LoVo (cell line): ENCODE results near the gene DOCK4.
A peak's percentile ranks its signal among the peaks of the same experiment; 100 is the strongest.

Experiments
- DNase-seq: peaks from one replicate; pipeline ENCODE4 v3.0.0-alpha.2; 2016; ENCODE audit warnings: low spot score

The DOCK4 gene

GRCh38 chr7:112214883-112215282 lies 8.7 kb upstream of the DOCK4 start:
- DNase-seq = no peak

GRCh38 chr7:112214268-112214667 lies 8.1 kb upstream of the DOCK4 start:
- DNase-seq = no peak

- DNase-seq = no peak
These were observed 7.5 kb upstream of the DOCK4 start for GRCh38 chr7:112213735-112214134.

- DNase-seq = no peak
These were observed 6.4 kb upstream of the DOCK4 start for GRCh38 chr7:112212571-112212970.

- no peak for DNase-seq
These were observed 5.2 kb upstream of the DOCK4 start for GRCh38 chr7:112211348-112211907.

GRCh38 chr7:112207765-112208164 lies 1.6 kb upstream of the DOCK4 start:
- no peak for DNase-seq

- peak; percentile 26 for DNase-seq
These were observed 893 bp upstream of the DOCK4 start for GRCh38 chr7:112206991-112207592.

- DNase-seq = peak; percentile 48
These were observed 609 bp downstream of the DOCK4 start for GRCh38 chr7:112205343-112206237.

GRCh38 chr7:112204499-112205342 lies 1.5 kb downstream of the DOCK4 start:
- DNase-seq = no peak

GRCh38 chr7:112203365-112203739 lies 2.8 kb downstream of the DOCK4 start:
- no peak for DNase-seq

GRCh38 chr7:112202816-112203215 lies 3.4 kb downstream of the DOCK4 start:
- DNase-seq = peak; percentile 25

GRCh38 chr7:112201839-112202238 lies 4.4 kb downstream of the DOCK4 start:
- no peak for DNase-seq

DNA sequence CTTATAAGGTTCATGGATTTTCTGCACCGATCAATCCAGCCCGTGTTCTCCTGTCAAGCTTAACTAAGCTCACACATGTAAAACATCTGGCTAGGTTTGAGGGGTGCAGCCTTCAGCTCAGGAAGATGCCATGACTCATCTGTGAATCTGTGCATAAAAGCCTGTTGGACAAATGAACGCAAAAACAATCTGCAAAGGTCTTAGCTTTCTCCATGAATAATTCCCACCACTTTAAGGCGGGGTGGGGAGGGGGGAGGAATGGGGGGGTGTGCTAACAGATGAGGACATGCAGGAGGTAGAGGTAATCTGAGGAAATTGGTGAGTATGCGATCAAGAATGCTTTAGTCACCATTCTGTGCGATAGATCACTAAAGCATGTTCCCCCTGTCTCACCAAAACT lies 4.8 kb downstream of the DOCK4 start:
- DNase-seq = no peak

DNA sequence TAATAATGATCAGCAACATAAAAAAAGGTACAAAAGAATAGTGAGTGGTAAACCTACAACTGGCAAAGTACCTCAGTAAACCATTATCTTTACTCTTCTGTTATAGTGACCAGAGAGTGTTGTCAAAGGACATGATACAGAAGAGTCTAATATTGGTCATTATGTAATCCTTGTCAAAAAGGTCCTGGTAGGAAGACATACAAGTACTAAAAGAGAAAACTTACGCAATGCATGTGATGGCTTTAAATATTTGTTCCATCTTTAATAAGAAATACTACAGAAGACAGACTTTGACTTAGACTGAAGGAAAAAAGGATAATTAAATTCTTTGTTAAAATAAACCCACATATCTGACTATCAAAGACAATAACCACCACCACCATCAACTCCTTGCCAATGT lies 6.5 kb downstream of the DOCK4 start:
- no peak for DNase-seq

- no peak for DNase-seq
These were observed 7.1 kb downstream of the DOCK4 start for GRCh38 chr7:112199035-112199655.

DNA sequence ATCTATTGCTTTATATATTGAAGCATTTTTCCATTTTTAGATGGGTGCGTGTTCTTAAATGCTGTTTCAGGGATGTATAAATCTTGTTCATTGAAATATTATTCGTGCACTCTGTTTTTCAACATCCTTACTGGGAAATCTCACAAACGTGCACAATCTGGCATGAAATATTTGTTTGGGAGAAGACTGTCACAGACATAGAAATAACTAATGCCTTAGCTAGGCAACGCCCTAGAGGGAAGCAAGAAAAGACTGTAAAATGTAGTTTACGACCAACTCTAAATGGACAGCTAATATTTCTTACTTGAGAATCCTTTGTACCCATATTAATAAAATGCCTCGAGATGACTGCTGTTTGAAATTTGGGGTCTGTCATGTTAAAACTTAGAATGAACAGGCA lies 8.9 kb downstream of the DOCK4 start:
- no peak for DNase-seq

DNA sequence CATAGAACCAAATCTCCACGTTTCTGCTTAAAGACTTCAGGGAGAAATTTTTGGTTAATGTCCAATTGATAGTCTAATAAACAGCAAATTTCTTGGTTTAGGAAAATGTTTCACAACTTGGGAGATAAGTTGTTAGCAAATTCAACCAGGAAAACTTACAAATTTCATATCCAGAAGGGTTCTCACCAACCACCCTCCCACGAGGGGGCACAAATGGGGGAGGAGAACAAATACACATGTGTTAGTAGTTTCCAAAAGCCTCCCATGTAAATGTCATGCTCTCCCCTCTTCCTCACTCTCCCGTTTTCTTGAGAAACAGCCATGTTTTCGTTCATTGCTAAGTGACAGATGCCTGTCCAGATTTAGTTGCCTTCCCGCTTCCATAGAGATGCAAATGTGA lies 10.5 kb downstream of the DOCK4 start:
- no peak for DNase-seq

- no peak for DNase-seq
These were observed 12.2 kb downstream of the DOCK4 start for GRCh38 chr7:112193915-112194502.

GRCh38 chr7:112192236-112193154 lies 13.7 kb downstream of the DOCK4 start:
- no peak for DNase-seq

DNA sequence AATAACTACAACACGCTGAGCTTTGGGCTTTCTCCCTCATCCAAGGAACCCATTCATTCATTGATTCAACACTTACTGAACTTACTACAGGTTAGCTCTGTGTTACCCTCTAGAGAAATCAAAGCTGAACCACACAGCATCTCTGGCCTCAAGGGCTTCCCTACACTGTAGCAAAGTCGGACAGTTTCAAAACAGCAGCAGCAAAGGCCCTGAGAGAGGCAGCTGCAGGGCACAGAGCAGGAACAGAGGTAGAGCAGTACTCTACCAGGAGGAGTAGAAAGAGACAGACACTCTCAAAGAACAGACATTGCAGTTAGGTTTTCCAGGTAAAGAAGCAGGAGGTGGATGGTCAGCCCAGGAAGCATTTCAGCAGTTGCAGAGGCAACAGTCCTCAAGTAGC lies 16.1 kb downstream of the DOCK4 start:
- no peak for DNase-seq
